Choroid plexus epithelial cell (primary cell): Measurements from ENCODE around the gene CRADD.

Experiments used
- DNase-seq: peaks from one replicate; pipeline ENCODE4 v3.0.0-alpha.2; 2010; ENCODE audit warnings: low read depth
- H3K4me3 ChIP-seq: 2 replicates; pipeline ENCODE4 v1.5.1; 2011; ENCODE audit warnings: low read depth, mild to moderate bottlenecking, control low read depth, low read length, moderate library complexity
- CTCF ChIP-seq: conservative IDR thresholded peaks from 2 replicates; pipeline ENCODE4 v1.5.1; 2011; ENCODE audit warnings: low read depth, mild to moderate bottlenecking, control low read depth, inconsistent platforms, low read length, moderate library complexity

Gene CRADD

GRCh38 chr12:93818488-93819049 is 141.4 kb downstream of the CRADD start:
- no peak overlapping the region for H3K4me3 ChIP-seq

GRCh38 chr12:93819050-93819491 is 141.9 kb downstream of the CRADD start:
- no peak overlapping the region for H3K4me3 ChIP-seq
- TF ChIP-seq CTCF = no peak
- DNase-seq = peak; percentile 65

More at GRCh38 chr12:93818488-93819049, 141.4 kb downstream of the CRADD start:
- no peak for TF ChIP-seq CTCF
- no peak for DNase-seq

- TF ChIP-seq CTCF = no peak
- H3K4me3 ChIP-seq = no peak overlapping the region
- DNase-seq = peak; percentile 42
These were observed 146.6 kb downstream of the CRADD start for GRCh38 chr12:93823616-93824391.

GRCh38 chr12:93824514-93825500 is 147.6 kb downstream of the CRADD start:
- peak overlapping the region; percentile 11 for H3K4me3 ChIP-seq
- DNase-seq = peak; percentile 68
- no peak for TF ChIP-seq CTCF

DNA sequence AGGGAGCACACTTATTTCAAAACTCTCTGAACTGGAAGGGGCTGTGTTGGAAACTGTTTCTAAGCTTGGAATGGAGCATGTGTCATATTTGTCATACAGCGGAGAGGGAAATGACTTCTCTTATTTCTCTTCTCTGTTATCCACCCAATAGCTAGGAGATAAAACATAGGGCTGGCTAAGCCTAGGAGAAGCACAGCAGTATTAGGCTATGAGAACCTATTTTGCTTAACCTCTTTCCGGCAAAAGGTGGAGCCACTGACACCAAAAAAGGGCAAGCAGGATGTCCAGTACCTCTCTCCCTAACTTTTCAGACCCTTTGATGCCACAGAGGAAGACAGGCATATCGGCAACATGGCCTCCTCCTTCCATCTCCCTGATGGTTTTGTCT is 148.3 kb downstream of the CRADD start:
- no peak overlapping the region for H3K4me3 ChIP-seq
- peak; percentile 17 for TF ChIP-seq CTCF
- peak; percentile 27 for DNase-seq

GRCh38 chr12:93825931-93826555 is 148.9 kb downstream of the CRADD start:
- TF ChIP-seq CTCF = no peak
- DNase-seq = peak; percentile 13
- H3K4me3 ChIP-seq = no peak overlapping the region
